HepG2 (cell line): ENCODE results near the gene HNRNPAB. TPM values are rescaled to one million over a fixed set of nuclear protein-coding genes. Genes with fewer than 3 reads are reported as not detected.
"Not testable (repeated sequence)": the region's sequence is repeated elsewhere in the genome, so short reads cannot be mapped to it uniquely, and the experiment has no call there.

Experiments used
- ATAC-seq: fragments of 200-7000 bp; cut with Tn5 transposase; 3 replicates; pipeline ENCODE4 v1.9.1; 2020; ENCODE audit warnings: mild to moderate bottlenecking, moderate library complexity
- BruUV-seq: library from RNA; stranded (reverse); fragments of 400-500 nt; replicated peaks from 2 replicates; lab custom pipeline; 2021; lab: Mats Ljungman, UMichigan
- CTCF ChIA-PET: fragments of 300-600 bp; formaldehyde crosslinking; extraction: SDS; loops from one replicate; lab custom pipeline; 2021; ENCODE audit warnings: low total read pairs, inconsistent platforms, low intra/inter-chr PET ratio; lab: Yijun Ruan, JAX
- POLR2A ChIA-PET: fragments of 350-600 bp; sonication (Branson Sonifier 250); formaldehyde crosslinking; loops from one replicate; lab custom pipeline; 2020; ENCODE audit warnings: antibody characterized with exemption, inconsistent platforms; lab: Yijun Ruan, JAX
- DNase-seq: peaks from one replicate; pipeline ENCODE4 v3.0.0-alpha.2; 2015; ENCODE audit warnings: low spot score
- FAIRE-seq: peaks from 3 replicates; lab custom pipeline; 2011; peaks lifted over from hg19 to GRCh38; lab: Jason Lieb, UNC
- H2AFZ ChIP-seq: one replicate; pipeline ENCODE4 v1.6.1; 2011; ENCODE audit warnings: low read length, inconsistent platforms
- H3K27ac ChIP-seq: fragments of 300-600 bp; 3 replicates; pipeline ENCODE4 v1.8.0; 2011; ENCODE audit warnings: mixed run types, mild to moderate bottlenecking, mixed read lengths, low read length, inconsistent platforms; ENCODE audit not compliant: insufficient read depth; ENCODE audit errors: extremely low read length
- H3K27me3 ChIP-seq, 2 experiments: fragments of 200-600 bp in 1 of 2; 2 replicates in 1 of 2; 3 replicates in 1 of 2; pipeline versions ENCODE4 v1.6.0 to v1.8.0; 2011; ENCODE audit warnings: low read length in 2 of 2, mild to moderate bottlenecking in 2 of 2, moderate library complexity in 2 of 2, inconsistent platforms in 1 of 2; ENCODE audit not compliant: insufficient read depth in 2 of 2, control insufficient read depth in 1 of 2
- H3K36me3 ChIP-seq, 2 experiments: fragments of 200-600 bp in 1 of 2; replicated peaks in 1 of 2; 2 replicates in 1 of 2; 3 replicates in 1 of 2; pipeline versions ENCODE4 v1.5.1 to v1.8.0; 2011; ENCODE audit warnings: low read length in 2 of 2, inconsistent platforms in 1 of 2; ENCODE audit not compliant: insufficient read depth in 2 of 2, control insufficient read depth in 1 of 2
- H3K4me1 ChIP-seq: 2 replicates; pipeline ENCODE4 v1.5.1; 2012; ENCODE audit warnings: low read length, inconsistent platforms; ENCODE audit not compliant: insufficient read depth
- H3K4me2 ChIP-seq: 2 replicates; pipeline ENCODE4 v1.6.0; 2011; ENCODE audit warnings: low read depth, low read length, inconsistent platforms
- H3K4me3 ChIP-seq, 3 experiments: fragments of 200-600 bp in 1 of 3; sonication (generic), shearing (Covaris generic) in 1 of 3; replicated peaks in 1 of 3; 2 replicates each; pipeline ENCODE4 v1.5.1; 2011 to 2016; ENCODE audit warnings: low read length in 3 of 3, inconsistent platforms in 2 of 3, low read depth in 2 of 3, mild to moderate bottlenecking in 2 of 3, control low read depth in 1 of 3, mixed read lengths in 1 of 3; ENCODE audit not compliant: insufficient read depth in 1 of 3
- H3K79me2 ChIP-seq: one replicate; pipeline ENCODE4 v1.6.1; 2011; ENCODE audit warnings: low read length, inconsistent platforms; ENCODE audit not compliant: insufficient read depth
- H3K9ac ChIP-seq: 2 replicates; pipeline ENCODE4 v1.6.0; 2011; ENCODE audit warnings: mild to moderate bottlenecking, low read depth, low read length, inconsistent platforms; ENCODE audit not compliant: insufficient read depth
- H3K9me3 ChIP-seq: 2 replicates; pipeline ENCODE4 v1.5.1; 2012; ENCODE audit warnings: mild to moderate bottlenecking, low read length
- H4K20me1 ChIP-seq: 2 replicates; pipeline ENCODE4 v1.6.0; 2011; ENCODE audit warnings: inconsistent platforms, mild to moderate bottlenecking, low read length, moderate library complexity; ENCODE audit not compliant: insufficient read depth
- CCAR2 ChIP-seq: fragments of 200-400 bp; formaldehyde crosslinking; optimal IDR thresholded peaks from 2 replicates; pipeline ENCODE3; 2018; ENCODE audit warnings: low read depth, mild to moderate bottlenecking, low read length, moderate library complexity
- FOXC1 ChIP-seq: sonication (generic); formaldehyde crosslinking; IDR thresholded peaks from 2 replicates; pipeline ENCODE4 v1.8.0; 2022; ENCODE audit warnings: mild to moderate bottlenecking, missing genetic modification reagents, borderline replicate concordance
- PAF1 ChIP-seq: IDR thresholded peaks from 2 replicates; pipeline ENCODE4 v1.6.1; 2016; ENCODE audit warnings: missing genetic modification reagents, missing compliant biosample characterization
- TAF1 ChIP-seq: sonication (generic); formaldehyde crosslinking; IDR thresholded peaks from 2 replicates; pipeline ENCODE4 v1.4.0; 2020; ENCODE audit warnings: missing genetic modification reagents
- TFDP1 ChIP-seq: IDR thresholded peaks from 2 replicates; pipeline ENCODE4 v1.6.1; 2016; ENCODE audit warnings: missing compliant biosample characterization, missing genetic modification reagents, borderline replicate concordance
- TGIF2 ChIP-seq: IDR thresholded peaks from 2 replicates; pipeline ENCODE4 v1.6.1; 2016; ENCODE audit warnings: control low read depth, missing compliant biosample characterization
- ZIK1 ChIP-seq: sonication (generic); formaldehyde crosslinking; IDR thresholded peaks from 2 replicates; pipeline ENCODE4 v1.5.0; 2020; ENCODE audit warnings: mild to moderate bottlenecking, low read depth, missing genetic modification reagents, borderline replicate concordance
- WGBS: methylation state at CpG from one replicate; pipeline ENCODE4 v1.1.6; 2017; ENCODE audit warnings: low lambda C conversion rate; 5-methylcytosine and 5-hydroxymethylcytosine counted together
- in situ Hi-C: cut with HindIII; loops from 2 replicates; pipeline ENCODE4 v1.10.0; 2017; ENCODE audit warnings: low pct_unique_long_range_greater_than_20kb; ENCODE audit not compliant: extremely low pct_ligation_motif_present
- intact Hi-C: fragments of 100-400 bp; cut with micrococcal nuclease; formaldehyde crosslinking; loops from one replicate; pipeline ENCODE4 v1.10.0; 2022; ENCODE audit not compliant: unreplicated experiment
- polyA plus RNA-seq, 8 experiments: library from polyadenylated mRNA; depleted of rRNA in 3 of 8; stranded (reverse) in 7 of 8; unstranded in 1 of 8; fragments of >200 nt; fragmentation: Illumina TruSeq in 4 of 8; extraction: Trizol in 4 of 8; gene quantifications; 2 replicates each; pipeline versions ENCODE4 v1.2.1 to v1.2.3, GENCODE V29; 2011 to 2016; ENCODE audit warnings: low read depth in 4 of 8, missing spikeins in 1 of 8, mixed read lengths in 1 of 8; ENCODE audit not compliant: insufficient read depth in 1 of 8
- total RNA-seq, 5 experiments: library from RNA; depleted of rRNA; stranded (reverse); fragments of >200 nt; fragmentation: Illumina TruSeq; extraction: Trizol; gene quantifications; 2 replicates each; pipeline ENCODE4 v1.2.3, GENCODE V29; 2016; ENCODE audit warnings: low read depth in 1 of 5

HNRNPAB gene
- total and polyA plus RNA-seq, 2 of the 13 experiments (the other 11 are each of a cell fraction or from before 2014, with no cell fraction given) = 62.6 to 111 TPM

- Histone ChIP-seq H3K4me2 (no peak overlapping the region), H3K4me1 (no peaks in the 10 kb centered on the region), H4K20me1 (no peaks in the 10 kb centered on the region), H3K9me3 (no peaks in the 10 kb centered on the region), H2AFZ (no peak overlapping the region), H3K4me3 (no peak overlapping the region), H3K27ac (no peak overlapping the region), H3K36me3 (no peaks in the 10 kb centered on the region), H3K9ac (no peak overlapping the region), H3K27me3 (peaks cover 2 to 29% of the 10 kb centered on the region in 2 experiments; a peak in 3 of 5 replicates), H3K79me2 (no peaks in the 10 kb centered on the region)
- WGBS = 40% methylated on average over 8 of the region's 8 CpGs
- no peak for ATAC-seq
- ChIA-PET CTCF (no interaction called here), POLR2A (no interaction called here)
- in situ Hi-C loops (no loop called here), intact Hi-C loops (no loop called here)
- DNase-seq = no peak
- TF ChIP-seq TGIF2 (CRISPR knock-in tag) (no peak), TAF1 (CRISPR knock-in tag) (no peak), PAF1 (CRISPR knock-in tag) (no peak), FOXC1 (CRISPR knock-in tag) (no peak), ZIK1 (CRISPR knock-in tag) (no peak), CCAR2 (no peak), TFDP1 (CRISPR knock-in tag) (no peak)
- FAIRE-seq = no peak
- no TSS peak for BruUV-seq
These were observed 47.9 kb downstream of the HNRNPAB start for GRCh38 chr5:178252258-178252657.

GRCh38 chr5:178253632-178254031 is 49.3 kb downstream of the HNRNPAB start:
- BruUV-seq, H3K9ac ChIP-seq, H3K4me2 ChIP-seq, H3K27ac ChIP-seq, H3K4me3 ChIP-seq, intact Hi-C loops, H2AFZ ChIP-seq, CTCF ChIA-PET, ATAC-seq, H3K9me3 ChIP-seq, H3K36me3 ChIP-seq, H3K79me2 ChIP-seq, FAIRE-seq, H3K4me1 ChIP-seq, DNase-seq, POLR2A ChIA-PET, H4K20me1 ChIP-seq, in situ Hi-C loops: not testable (repeated sequence)
- H3K27me3 ChIP-seq = peaks cover 1 to 18% of the 10 kb centered on the region in 2 experiments; a peak in 2 of 5 replicates
- WGBS = 29% methylated on average over 17 of the region's 18 CpGs
